ENCODE measurements around the gene SORT1. TPM values are rescaled to one million over a fixed set of nuclear protein-coding genes. Genes with fewer than 3 reads are reported as not detected.

SORT1 gene
- total and polyA plus RNA-seq, 2 of the 13 experiments (the other 11 are each of a cell fraction or from before 2014, with no cell fraction given) = 32.4 to 93.0 TPM

- TF ChIP-seq HOMEZ (CRISPR knock-in tag; IDR thresholded peaks at IDR 0.05; ENCODE audit: low read depth) (peak; percentile 71), FOXA1 (IDR thresholded peaks at IDR 0.05) (no peak), FOXA1 (CRISPR knock-in tag; IDR thresholded peaks at IDR 0.05) (peak; percentile 75), SIN3A (IDR thresholded peaks at IDR 0.05; ENCODE audit: borderline replicate concordance, low read depth, low read length) (no peak), ZMAT3 (CRISPR knock-in tag; conservative IDR thresholded peaks at IDR 0.05) (no peak), U2AF2 (IDR thresholded peaks at IDR 0.05; ENCODE audit: low read depth, low read length) (no peak), EHMT2 (IDR thresholded peaks at IDR 0.05; ENCODE audit: borderline replicate concordance, low read depth, low read length) (no peak), SOX5 (CRISPR knock-in tag; IDR thresholded peaks at IDR 0.05; ENCODE audit: borderline replicate concordance) (peak; percentile 60; the same call in 1 of the 2 replicates), TAF15 (IDR thresholded peaks at IDR 0.05; ENCODE audit: low read depth, low read length, poor library complexity, severe bottlenecking) (no peak), KDM4B (CRISPR knock-in tag; IDR thresholded peaks at IDR 0.05) (peak; percentile 74; the same call in 1 of the 2 replicates), SALL1 (CRISPR knock-in tag; IDR thresholded peaks at IDR 0.05) (peak; percentile 88), MAFG (CRISPR knock-in tag; IDR thresholded peaks at IDR 0.05) (no peak), SIX1 (CRISPR knock-in tag; IDR thresholded peaks at IDR 0.05; ENCODE audit: borderline replicate concordance) (no peak), KLF13 (CRISPR knock-in tag; IDR thresholded peaks at IDR 0.05) (no peak), ZNF274 (CRISPR knock-in tag; IDR thresholded peaks at IDR 0.05) (peak; percentile 40; the same call in 1 of the 2 replicates), KDM5B (CRISPR knock-in tag; IDR thresholded peaks at IDR 0.05; ENCODE audit: borderline replicate concordance) (peak; percentile 54), ARID2 (CRISPR knock-in tag; IDR thresholded peaks at IDR 0.05; ENCODE audit: borderline replicate concordance) (0 out of 2 replicates have a peak, but pooled peaks have one; percentile 65), ZNF296 (CRISPR knock-in tag; conservative IDR thresholded peaks at IDR 0.05) (no peak), YEATS2 (CRISPR knock-in tag; IDR thresholded peaks at IDR 0.05; ENCODE audit: borderline replicate concordance) (no peak; the same call in 1 of the 2 replicates), ZNF512B (CRISPR knock-in tag; IDR thresholded peaks at IDR 0.05; ENCODE audit: borderline replicate concordance) (peak; percentile 79; the same call in 1 of the 2 replicates), CCAR2 (optimal IDR thresholded peaks at IDR 0.05; ENCODE audit: low read depth, low read length) (no peak), ZNF709 (CRISPR knock-in tag; IDR thresholded peaks at IDR 0.05) (no peak), ATAD3A (CRISPR knock-in tag; IDR thresholded peaks at IDR 0.05) (no peak), ZNF547 (CRISPR knock-in tag; IDR thresholded peaks at IDR 0.05) (peak; percentile 71; the same call in 1 of the 2 replicates), LBX2 (CRISPR knock-in tag; IDR thresholded peaks at IDR 0.05; ENCODE audit: borderline replicate concordance) (no peak)
Observed at GRCh38 chr1:109277434-109278204, 120.1 kb downstream of the SORT1 start (continued).
